WTC11 (cell line): ENCODE data around the gene CAMSAP1.

Experiments used
- FOXJ3 ChIP-seq: sonication (generic); formaldehyde crosslinking; IDR thresholded peaks from 2 replicates; pipeline ENCODE4 v1.9.0; 2021; ENCODE audit warnings: missing genetic modification reagents, mild to moderate bottlenecking, borderline replicate concordance
- FOXK1 ChIP-seq: sonication (generic); formaldehyde crosslinking; IDR thresholded peaks from 2 replicates; pipeline ENCODE4 v1.8.0; 2022; ENCODE audit warnings: mild to moderate bottlenecking, moderate library complexity, missing genetic modification reagents
- GABPB1 ChIP-seq: sonication (generic); formaldehyde crosslinking; IDR thresholded peaks from 2 replicates; pipeline ENCODE4 v1.8.1; 2023; ENCODE audit warnings: mild to moderate bottlenecking, missing genetic modification reagents
- IRF2 ChIP-seq: sonication (generic); formaldehyde crosslinking; IDR thresholded peaks from 2 replicates; pipeline ENCODE4 v1.8.0; 2022; ENCODE audit warnings: low read depth, missing genetic modification reagents, borderline replicate concordance
- JUN ChIP-seq: sonication (generic); formaldehyde crosslinking; IDR thresholded peaks from 2 replicates; pipeline ENCODE4 v1.8.0; 2023; ENCODE audit warnings: mild to moderate bottlenecking, missing genetic modification reagents
- SMAD3 ChIP-seq: sonication (generic); formaldehyde crosslinking; IDR thresholded peaks from 2 replicates; pipeline ENCODE4 v1.8.0; 2022; ENCODE audit warnings: missing genetic modification reagents, mild to moderate bottlenecking, borderline replicate concordance
- TCF7 ChIP-seq: sonication (generic); formaldehyde crosslinking; IDR thresholded peaks from 2 replicates; pipeline ENCODE4 v1.8.0; 2022; ENCODE audit warnings: mild to moderate bottlenecking, low read depth, missing genetic modification reagents, moderate library complexity
- ZNF263 ChIP-seq: sonication (generic); formaldehyde crosslinking; IDR thresholded peaks from 2 replicates; pipeline ENCODE4 v1.8.1; 2022; ENCODE audit warnings: low read depth, mild to moderate bottlenecking, moderate library complexity, missing genetic modification reagents
- ZNF416 ChIP-seq: fragments of 250-450 bp; sonication (Bioruptor Pico); IDR thresholded peaks from 2 replicates; pipeline ENCODE4 v1.9.0; 2021; ENCODE audit warnings: mild to moderate bottlenecking, inconsistent platforms
- TF ChIP-seq, protein P1 (sequence below): fragments of 200-600 bp; IDR thresholded peaks from 2 replicates; pipeline ENCODE4 v1.8.0; 2022; ENCODE audit warnings: antibody characterized with exemption
- TF ChIP-seq, protein P2 (sequence below): sonication (generic); formaldehyde crosslinking; IDR thresholded peaks from 2 replicates; pipeline ENCODE4 v1.8.1; 2022; ENCODE audit warnings: low read depth, mild to moderate bottlenecking, moderate library complexity, missing genetic modification reagents, borderline replicate concordance
- TF ChIP-seq, protein P3 (sequence below): sonication (generic); formaldehyde crosslinking; IDR thresholded peaks from 2 replicates; pipeline ENCODE4 v1.8.0; 2022; ENCODE audit warnings: mild to moderate bottlenecking, missing genetic modification reagents
- TF ChIP-seq, protein P4 (sequence below): sonication (generic); formaldehyde crosslinking; IDR thresholded peaks from 2 replicates; pipeline ENCODE4 v1.8.0; 2022; ENCODE audit warnings: mild to moderate bottlenecking, missing genetic modification reagents

DNA sequence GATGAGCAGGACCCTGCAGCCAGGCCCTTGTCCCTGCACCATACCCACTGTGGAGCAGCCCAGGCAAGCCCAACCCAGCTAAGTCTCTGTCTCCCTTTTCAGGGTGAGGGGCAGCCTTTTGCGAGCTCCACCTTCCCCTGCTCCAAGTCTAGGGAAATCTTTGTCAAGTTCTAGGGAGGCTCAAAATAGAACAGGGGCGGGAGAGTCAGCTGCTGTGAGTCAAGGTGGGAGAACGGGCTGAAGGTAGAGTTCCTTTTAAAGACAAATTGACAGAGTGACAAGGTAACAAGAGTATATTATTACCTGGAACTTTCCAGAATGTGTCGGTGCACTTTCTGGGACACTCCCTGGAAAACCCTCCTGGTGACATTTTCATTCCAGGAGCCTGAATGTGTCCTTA lies 140.6 kb downstream of the CAMSAP1 start:
- TF ChIP-seq GABPB1 (CRISPR knock-in tag) (no peak), SMAD3 (CRISPR knock-in tag) (no peak), FOXJ3 (CRISPR knock-in tag) (no peak), ZNF416 (CRISPR knock-in tag) (no peak), JUN (CRISPR knock-in tag) (no peak), FOXK1 (no peak), TCF7 (no peak), IRF2 (CRISPR knock-in tag) (no peak), ZNF263 (CRISPR knock-in tag) (no peak)
- TF ChIP-seq, protein P1, sequence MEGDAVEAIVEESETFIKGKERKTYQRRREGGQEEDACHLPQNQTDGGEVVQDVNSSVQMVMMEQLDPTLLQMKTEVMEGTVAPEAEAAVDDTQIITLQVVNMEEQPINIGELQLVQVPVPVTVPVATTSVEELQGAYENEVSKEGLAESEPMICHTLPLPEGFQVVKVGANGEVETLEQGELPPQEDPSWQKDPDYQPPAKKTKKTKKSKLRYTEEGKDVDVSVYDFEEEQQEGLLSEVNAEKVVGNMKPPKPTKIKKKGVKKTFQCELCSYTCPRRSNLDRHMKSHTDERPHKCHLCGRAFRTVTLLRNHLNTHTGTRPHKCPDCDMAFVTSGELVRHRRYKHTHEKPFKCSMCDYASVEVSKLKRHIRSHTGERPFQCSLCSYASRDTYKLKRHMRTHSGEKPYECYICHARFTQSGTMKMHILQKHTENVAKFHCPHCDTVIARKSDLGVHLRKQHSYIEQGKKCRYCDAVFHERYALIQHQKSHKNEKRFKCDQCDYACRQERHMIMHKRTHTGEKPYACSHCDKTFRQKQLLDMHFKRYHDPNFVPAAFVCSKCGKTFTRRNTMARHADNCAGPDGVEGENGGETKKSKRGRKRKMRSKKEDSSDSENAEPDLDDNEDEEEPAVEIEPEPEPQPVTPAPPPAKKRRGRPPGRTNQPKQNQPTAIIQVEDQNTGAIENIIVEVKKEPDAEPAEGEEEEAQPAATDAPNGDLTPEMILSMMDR: no peak
- TF ChIP-seq, protein P2, sequence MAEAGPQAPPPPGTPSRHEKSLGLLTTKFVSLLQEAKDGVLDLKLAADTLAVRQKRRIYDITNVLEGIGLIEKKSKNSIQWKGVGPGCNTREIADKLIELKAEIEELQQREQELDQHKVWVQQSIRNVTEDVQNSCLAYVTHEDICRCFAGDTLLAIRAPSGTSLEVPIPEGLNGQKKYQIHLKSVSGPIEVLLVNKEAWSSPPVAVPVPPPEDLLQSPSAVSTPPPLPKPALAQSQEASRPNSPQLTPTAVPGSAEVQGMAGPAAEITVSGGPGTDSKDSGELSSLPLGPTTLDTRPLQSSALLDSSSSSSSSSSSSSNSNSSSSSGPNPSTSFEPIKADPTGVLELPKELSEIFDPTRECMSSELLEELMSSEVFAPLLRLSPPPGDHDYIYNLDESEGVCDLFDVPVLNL (CRISPR knock-in tag): no peak
- TF ChIP-seq, protein P3, sequence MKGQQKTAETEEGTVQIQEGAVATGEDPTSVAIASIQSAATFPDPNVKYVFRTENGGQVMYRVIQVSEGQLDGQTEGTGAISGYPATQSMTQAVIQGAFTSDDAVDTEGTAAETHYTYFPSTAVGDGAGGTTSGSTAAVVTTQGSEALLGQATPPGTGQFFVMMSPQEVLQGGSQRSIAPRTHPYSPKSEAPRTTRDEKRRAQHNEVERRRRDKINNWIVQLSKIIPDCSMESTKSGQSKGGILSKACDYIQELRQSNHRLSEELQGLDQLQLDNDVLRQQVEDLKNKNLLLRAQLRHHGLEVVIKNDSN (CRISPR knock-in tag): no peak
- TF ChIP-seq, protein P4, sequence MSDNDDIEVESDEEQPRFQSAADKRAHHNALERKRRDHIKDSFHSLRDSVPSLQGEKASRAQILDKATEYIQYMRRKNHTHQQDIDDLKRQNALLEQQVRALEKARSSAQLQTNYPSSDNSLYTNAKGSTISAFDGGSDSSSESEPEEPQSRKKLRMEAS: no peak
